GDM1 (cell line): Measurements from ENCODE around the gene METRNL.
"Not testable (repeated sequence)": the region's sequence is repeated elsewhere in the genome, so short reads cannot be mapped to it uniquely, and the experiment has no call there.

Source experiments
- DNase-seq: peaks from one replicate; lab custom pipeline; 2025; lab: John Stamatoyannopoulos, UW

Gene METRNL

DNA sequence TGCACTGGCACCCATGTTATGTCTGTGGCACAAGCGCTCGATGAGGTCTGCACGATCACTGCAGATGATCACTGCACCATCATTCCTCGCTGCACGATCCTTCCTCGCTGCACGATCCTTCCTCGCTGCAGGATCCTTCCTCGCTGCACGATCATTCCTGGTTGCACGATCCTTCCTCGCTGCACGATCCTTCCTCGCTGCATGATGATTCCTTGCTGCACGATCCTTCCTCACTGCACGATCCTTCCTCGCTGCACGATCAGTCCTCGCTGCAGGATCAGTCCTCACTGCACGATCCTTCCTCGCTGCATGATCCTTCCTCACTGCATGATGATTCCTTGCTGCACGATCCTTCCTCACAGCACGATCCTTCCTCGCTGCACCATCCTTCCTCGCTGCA lies 29.3 kb downstream of the METRNL start:
- no peak for DNase-seq

DNA sequence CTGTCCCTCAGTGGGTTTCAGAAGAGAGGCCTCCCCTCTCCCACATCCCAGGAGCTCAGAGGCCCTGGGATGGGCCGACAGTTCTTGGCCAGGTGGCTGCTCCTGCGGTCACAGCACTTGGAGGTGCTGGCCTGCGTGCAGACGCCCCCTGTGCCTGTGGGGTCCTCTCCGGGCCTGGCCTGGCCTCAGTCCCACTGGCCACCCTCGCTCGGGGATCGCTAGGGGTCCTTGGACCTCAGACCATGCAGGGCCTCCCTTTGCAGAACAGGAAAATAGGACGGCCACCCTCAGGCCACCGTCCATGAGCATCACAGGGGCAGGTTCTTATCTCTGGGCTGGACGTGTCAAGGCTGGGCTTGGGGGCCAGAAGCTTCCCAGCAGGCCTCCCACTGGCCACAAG lies 30.0 kb downstream of the METRNL start:
- no peak for DNase-seq

DNA sequence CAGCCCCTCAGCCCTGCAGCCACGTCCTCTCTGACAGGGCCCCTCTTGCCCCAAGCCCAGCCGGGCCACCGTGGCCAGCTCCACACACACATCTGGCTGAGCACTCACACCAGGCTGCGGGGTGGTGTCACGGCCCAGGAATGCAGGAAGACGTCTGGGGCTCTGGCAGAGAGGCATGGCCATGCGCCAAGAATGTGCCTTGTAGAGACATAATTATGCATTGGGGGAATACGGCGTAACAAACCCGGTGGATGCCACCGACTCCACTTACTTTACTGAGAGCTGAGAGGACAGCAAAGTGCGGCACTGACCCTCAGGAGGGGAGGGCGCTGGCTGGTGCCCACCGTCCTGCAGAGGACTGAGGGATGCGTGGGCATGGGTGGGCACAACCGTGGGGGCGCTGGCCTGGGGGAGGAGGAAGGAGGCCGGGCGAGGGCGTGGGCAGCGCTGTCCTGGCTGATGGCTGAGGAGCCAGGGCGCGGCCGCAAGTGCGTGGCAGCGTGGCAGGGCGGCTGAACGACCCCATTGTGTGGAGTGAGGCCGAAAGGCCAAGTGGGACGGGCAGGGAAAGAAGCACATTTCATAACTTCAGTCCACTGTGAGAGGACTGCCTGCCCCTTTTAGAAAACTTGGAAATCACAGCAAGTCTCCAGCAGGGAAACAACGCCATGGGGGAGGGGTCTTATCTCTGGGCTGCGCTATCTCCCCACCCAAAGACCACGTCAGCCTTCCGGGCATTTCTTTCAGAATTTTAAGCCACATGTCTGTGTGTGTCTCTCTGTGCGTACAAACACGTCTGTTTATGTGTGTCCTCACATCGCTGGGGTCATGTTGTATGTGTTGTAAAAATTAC lies 30.6 kb downstream of the METRNL start:
- no peak for DNase-seq

DNA sequence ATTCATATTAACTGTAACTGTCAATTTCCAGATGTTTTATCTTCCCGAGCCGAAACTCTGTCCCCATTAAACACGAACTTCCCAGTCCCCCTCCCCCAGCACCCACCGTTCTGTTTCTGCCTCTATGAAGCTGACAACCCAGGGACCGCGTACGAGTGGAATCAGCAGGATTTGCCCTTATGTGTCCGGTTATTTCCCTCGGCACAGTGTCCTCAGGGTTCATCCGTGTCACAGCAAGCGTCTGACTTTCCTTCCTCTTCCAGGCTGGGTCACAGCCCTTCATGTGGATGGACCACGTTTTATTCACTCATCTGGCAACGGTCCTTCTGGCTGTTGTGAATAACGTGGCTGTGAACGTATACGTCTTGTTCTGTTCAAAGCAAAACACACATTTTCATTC lies 31.3 kb downstream of the METRNL start:
- DNase-seq, result no peak

DNA sequence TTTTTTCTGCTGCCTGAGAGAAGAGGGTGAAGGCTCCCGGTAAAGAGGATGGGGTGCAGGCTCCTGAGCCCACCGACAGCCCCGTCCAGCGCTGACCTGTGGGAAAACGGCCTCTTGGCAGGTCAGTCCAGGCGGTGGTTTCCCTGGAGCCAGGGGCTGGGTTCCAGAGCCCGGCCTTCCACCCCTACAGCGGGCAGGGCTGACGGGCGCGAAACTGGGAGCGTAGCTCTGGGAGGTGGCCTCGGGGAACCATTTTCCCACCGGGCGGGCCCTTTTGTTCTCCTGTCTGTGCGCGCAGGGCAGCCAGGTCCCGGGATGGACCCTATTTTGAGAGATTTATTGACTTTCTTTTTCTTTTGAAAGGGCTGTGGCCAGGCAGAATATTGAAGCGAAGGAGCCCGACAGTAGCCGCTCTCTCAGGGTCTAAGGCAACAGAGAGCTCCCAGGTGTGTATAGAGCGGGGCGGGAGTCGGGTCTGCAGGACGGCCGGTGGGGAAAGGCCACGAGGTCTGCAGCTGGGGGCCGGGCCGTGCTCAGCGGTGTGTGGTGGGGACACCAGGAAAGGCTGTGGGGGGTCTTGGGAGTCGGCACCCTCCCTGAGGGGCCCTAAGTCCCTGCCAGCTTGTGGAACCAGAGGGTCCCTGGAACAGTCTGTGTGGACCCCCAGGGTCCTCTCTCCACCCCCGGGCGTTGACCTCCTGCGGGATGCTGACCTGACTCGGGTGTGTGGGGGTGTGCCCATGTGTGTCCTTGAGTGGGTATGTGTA lies 32.3 kb downstream of the METRNL start:
- DNase-seq, result no peak

DNA sequence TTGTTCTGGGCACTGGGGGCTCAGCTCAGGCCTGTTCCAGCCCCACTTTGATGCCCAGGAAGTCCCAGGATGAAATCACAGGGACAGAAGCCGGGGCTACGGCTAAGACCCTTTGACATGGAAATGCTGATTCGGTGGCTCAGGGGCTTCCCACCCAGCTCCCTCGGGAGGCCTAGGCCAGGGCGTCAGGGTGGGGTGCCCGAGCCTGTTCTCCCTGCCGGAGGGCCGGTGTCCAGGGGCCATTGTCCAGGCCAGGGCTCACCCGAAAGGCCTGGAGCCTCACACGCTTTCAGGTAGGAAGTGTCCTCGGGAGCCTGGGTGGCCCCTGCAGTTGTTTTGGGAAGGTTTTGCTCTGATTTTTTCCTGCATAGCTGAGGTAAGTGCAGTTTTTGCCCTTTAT lies 34.0 kb downstream of the METRNL start:
- no peak for DNase-seq

DNA sequence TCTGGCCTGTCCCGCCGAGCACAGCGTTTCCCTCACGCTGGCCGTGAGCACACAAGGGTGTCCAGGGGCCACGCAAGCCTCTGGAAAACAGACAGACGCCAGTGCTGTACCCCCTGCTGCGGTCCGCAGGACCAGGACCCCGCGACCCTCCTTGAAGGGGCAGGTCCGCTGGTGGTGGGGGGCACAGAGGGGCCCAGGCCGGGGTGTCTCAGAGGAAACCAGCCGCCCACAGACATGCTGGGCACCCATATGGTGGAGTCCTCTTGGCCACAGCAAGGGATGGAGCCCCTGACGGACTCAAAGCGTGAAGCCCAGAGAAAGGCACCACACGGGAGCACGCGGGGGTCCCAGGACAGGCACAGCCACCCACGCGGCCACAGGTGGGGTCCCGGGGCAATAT lies 34.4 kb downstream of the METRNL start:
- no peak for DNase-seq

DNA sequence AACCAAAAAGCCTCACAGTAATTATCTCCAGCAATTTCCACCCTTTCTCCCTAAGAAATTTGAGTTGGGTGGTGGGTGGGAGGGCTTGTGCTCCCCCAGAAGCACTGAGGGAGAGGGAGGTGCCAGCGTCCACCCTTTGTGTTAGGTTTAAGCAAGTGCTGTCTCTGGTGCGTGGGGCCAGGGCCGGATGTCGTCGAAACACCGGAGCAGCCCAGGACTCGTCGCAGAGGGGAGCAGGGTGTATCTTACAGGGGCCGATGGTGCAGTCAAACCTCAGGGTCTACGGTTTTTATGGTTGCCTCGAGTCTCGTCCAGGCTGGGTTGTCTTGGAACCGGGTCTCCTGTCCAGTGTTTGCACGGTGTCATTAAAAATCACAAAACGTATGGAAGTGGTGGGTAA lies 35.3 kb downstream of the METRNL start:
- DNase-seq, result no peak

DNA sequence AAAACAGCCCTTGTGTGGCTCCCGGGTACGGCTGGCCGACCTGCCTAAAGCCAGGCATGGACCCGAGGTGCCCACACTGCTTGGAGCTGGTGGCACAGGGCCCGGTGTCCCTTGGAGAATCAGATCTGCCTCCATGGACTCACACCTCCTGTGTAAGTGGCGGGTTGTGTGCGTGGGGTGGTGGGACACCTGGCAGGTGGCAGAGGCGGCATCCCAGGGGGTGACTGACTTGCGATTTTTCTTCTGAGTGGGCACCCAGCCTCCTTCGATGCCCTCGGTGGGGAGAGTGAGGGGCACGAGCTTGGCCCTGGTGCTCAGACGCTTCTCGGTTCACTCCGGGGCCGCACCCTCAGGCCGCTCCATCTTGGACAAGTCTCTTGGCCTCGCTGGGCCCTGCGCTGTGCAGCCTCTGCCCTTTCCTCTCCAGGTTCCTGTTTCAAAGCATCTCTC lies 35.8 kb downstream of the METRNL start:
- no peak for DNase-seq

DNA sequence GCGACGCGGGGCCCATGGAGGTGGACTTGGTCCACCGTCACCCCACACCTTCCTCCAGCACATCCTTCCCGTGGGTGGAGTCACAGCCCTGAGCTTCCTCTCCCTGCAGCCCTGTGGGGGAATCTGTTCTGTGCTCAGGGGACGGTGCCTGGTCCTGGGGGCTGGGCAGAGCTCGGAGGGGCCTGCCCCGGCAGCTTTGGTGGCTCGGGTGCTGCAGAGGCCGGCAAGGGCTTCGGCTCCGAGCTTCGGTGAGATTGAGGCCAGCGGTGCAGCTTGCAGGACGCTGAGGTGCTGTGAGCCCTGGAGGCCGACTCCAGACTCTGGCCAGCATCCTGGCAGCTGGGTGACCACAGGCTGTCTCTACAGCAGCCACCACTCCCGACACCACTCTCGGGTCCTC lies 36.4 kb downstream of the METRNL start:
- DNase-seq, result no peak

DNA sequence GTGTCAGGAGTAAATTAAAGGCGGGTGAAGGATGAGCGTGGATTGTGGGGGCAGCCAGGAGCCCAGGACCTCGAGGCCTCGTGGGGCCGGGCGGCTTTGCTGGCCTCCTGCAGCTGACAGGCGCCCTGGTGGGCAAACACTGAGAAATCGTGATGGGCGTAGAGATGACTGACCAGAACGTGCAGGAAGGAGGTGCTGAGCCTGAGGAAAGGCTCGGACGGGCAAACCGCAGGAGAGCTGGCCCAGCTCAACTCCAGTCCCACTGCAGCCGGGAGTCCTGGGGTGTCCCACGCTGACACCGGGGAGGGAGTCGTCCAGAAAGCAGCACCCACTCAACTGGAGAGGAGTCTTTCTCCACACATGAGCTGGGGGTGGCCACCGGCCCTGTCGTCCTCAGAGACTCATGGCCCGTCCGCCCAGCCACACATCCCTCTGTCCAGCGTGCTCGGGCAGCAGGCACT lies 36.9 kb downstream of the METRNL start:
- DNase-seq, result no peak

DNA sequence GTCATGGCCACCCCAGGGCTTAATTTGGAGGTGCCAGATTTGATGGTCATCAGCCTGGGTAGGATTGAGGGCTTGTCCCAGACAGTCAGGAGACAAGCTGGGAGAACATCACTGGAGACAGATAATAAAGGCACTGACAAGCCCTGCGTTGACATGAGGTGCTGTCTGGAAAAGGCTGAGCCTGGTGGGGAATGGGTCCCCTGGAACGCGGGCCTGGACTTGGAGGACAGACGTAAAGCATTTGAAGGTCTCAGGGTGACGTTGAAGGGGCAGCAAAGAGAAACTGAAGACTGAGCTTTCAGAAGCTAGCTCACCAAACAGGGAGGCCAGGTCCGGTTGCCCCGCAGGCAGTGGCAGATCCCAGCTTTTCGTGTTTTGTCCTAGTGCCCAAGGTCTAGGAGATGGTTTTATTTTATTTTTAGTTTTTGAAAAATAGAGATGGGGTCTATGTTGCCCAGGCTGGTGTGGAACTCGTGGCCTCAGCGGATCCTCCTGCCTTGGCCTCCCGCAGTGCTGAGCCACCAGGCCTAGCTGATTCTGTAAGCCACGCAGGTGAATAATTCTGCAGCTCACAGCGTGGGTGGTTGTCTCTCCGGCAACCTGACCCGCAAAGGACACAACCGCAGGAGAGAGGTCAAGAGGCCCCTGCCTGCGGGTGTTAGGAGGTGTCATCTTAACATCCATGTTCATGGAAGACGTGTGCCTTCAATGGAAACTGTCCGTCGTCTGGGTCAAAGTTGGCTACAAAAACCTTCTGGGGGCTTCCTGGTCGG lies 37.6 kb downstream of the METRNL start:
- no peak for DNase-seq

DNA sequence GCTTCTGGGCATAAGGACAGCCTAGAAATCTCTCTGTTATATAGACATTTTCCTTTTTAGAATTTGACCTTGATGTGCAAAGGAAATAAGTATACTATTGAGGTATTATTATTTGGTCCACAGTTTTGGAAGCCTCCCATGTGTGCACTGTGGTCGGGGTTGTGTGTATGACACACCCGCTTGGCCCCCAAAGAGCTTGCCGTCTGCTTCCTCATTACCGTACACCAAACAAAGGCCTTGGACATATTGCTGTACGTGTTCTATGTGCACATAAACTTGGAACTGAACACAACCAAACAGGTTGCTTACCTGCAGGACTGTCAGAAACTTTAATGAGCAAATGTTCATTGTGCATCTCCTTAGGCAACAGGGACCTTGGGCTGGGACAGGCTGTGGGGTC lies 38.2 kb downstream of the METRNL start:
- no peak for DNase-seq

DNA sequence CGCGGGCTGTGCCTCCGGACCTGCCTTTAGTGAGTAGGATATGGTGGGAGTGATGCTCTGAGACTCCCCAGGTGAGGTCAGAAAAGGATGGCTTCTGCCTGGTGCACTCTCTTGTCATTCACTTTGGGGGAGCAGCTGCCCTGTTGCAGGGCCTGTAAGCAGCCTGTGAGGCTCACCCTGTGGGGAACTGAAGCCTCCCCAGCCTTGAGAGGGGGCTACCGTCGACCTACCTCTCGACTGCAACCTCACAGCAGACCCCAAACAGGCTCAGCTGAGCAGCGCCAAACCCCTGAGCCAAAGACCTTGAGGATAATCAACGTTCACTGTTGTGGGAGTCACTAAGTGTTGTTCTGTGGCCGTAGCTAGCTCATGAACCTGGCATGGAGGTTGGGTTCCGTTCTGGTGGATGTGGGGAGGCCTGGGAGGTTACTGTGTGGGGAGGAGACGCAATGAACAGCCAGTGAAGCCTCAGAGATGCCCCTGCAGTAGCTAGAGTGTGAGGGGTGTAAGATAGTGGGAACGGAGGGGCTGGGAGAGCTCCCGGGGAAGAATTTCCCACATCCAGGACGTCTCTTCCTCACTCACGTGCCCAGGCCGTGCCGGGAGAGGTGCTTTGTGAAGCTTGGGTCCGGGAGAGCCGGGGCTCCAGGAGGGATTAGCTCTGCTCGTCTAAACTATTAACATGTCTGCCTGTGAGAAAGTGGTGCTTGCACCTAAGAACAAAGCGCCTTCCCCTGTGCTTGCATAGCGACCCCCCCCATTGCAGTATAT lies 38.8 kb downstream of the METRNL start:
- DNase-seq, result no peak

DNA sequence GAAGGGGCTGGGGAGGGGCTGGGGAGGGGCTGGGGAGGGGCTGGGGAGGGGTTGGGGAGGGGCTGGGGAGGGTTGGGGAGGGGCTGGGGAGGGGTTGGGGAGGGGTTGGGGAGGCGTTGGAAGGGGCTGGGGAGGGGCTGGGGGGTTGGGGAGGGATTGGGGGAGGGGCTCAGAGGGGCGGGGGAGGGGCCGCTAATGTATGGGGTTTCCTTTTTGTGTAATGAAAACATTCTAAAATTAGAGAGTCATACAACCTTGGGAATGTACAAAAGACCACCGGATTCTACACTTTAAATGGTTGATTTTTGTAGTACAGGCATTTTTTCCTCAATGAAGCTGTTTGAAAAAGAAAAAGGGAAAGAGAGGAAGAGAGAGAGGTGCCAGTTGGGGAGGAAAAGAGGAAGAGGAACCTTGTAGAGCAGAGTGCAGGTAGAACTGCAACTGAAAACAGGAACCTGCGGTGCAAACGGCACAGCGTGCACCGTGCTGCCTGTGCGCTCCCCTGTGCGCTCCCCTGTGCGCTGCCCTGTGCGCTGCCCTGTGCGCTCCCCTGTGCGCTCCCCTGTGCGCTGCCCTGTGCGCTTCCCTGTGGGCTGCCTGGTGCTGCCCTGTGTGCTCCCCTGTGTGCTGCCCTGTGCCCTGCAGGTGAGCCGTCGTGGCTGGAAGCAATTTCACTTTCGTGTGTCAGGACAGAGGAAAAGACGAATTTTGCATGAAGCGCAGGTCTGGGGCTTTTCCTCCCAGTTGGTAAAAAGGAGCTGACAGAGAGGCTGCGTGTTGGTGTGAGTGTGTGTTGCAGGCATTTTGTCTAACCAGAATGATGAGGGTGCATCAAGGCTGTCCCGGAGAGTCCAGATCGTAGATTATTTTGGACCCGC lies 40.8 kb downstream of the METRNL start:
- peak; percentile 92 for DNase-seq

DNA sequence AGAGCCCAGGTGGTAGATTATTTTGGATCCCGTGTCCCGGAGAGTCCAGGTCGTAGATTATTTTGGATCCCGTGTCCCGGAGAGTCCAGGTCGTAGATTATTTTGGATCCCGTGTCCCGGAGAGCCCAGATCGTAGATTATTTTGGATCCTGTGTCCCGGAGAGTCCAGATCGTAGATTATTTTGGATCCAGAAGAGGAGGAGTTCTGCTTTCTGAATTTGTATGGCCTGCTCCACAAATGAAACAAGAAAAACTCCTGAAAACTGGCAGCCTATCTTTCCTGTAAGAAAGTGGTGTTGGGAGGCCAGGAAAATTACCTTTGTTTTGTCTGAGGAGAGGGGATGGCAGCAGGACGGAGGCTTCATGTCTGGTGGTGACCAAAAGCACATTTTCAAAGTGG lies 42.1 kb downstream of the METRNL start:
- not testable (repeated sequence) for DNase-seq

DNA sequence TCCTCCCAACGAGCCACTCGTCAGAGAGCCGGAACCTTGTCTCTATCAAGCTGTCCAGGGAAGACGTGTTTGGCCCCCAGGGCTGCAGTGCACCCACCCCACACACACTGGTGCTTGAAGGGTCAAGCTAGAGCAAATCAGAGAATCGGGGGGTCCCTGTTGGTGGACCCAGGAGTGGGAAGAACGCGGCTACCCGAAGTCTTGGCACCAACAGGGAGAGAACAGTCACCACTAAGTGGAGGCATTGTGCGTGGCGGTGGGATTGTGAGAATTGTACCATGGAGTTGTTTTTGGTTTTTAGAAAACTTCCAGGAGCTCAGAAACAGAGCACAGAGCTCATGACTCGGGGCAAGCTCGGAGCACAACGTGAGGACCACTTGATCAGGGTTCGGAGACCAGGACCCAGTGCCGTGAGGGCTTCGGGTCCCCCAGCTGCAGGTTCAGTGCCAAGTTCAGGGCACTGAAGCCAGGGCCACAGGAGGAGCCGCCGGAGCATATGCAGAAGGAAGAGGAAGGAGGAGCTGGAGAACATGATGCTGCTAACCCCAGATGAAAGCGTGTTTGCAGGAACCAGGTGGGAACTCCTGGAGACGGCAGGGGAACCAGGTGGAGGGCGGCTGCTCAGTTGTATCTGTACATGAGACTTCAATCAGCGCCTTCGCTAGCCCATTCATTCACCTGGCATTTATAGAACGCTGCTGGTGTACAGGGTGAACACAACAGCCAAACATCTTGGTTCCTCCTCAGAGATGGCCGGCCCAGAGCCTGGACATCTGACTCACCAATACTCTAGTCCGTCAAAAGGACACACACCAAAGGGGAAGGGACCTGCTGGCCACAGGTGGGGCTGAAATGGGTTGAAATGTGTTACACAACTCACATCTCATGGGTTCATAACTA lies 42.8 kb downstream of the METRNL start:
- no peak for DNase-seq

DNA sequence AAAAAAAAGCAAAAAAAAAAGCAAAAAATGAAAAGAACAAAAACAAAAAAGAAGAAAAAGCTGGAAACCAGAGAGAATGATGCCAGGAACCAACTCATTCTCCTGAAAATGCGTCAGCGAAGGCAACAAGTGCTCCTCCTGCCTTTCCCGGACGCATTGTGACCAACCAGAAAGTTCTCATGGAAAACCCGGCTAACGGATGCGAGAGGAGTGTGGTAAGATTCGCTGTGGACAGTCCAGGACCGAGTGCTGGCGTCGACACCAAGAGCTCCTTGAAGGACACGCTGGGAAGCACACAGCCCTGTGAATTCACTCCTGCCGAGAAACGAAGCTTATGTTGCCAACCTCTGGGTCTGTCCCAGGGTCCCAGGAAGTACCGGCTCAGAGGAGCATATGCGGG lies 43.4 kb downstream of the METRNL start:
- DNase-seq, result no peak

DNA sequence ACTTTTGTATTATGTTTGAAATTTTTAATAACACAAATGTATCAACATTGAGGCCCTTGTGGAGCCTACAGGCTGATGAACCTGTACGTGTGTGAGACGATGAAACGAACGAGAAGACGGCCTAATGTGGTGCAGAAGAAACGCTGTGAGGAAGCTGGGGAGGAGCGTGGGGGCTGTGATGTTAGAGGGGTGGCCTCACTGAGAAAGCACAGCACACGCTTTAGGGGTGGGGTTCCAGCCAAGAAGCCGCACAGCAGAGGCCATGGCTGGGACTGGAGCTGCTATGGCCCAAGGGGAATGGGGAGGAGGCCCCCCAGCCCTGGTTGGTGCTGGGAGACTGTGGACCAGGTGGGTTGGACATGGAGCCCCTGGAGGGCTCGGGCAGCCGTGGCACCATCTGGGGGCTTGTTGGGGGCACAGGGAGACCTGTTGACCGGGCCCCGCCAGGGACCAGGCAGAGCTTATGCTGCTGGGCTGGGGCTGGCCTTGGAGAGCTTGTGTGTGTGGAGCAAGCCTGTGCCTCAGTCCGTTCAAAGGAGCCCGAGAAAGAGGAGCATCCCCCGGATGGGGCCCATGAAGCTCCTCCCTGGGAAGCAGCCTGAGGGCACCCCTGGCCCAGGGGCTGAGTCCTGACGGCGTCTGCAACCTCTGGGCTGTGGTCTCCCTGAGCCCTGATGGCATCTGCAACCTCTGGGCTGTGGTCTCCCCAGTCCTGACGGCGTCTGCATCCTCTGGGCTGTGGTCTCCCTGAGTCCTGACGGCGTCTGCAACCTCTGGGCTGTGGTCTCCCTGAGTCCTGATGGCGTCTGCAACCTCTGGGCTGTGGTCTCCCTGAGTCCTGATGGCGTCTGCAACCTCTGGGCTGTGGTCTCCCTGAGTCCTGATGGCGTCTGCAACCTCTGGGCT lies 44.7 kb downstream of the METRNL start:
- no peak for DNase-seq
